Activated CD4-positive, CD25-positive, alpha-beta regulatory T cell treated with anti-CD3 and anti-CD28 coated beads, Interleukin-2, amount 50 U/mL, for 72 hours (primary cell): ENCODE measurements around the gene VWA2.

ENCODE experiments used
- DNase-seq: peaks from one replicate; pipeline ENCODE4 v3.0.0; 2021

VWA2 gene

GRCh38 chr10:114278140-114278883 lies 39.3 kb downstream of the VWA2 start:
- DNase-seq, result no peak

GRCh38 chr10:114278884-114279191 lies 39.8 kb downstream of the VWA2 start:
- no peak for DNase-seq

GRCh38 chr10:114279289-114279688 lies 40.2 kb downstream of the VWA2 start:
- DNase-seq, result no peak

GRCh38 chr10:114279901-114280644 lies 41.0 kb downstream of the VWA2 start:
- no peak for DNase-seq

- no peak for DNase-seq
Measured at GRCh38 chr10:114281006-114281405, 42.0 kb downstream of the VWA2 start.

GRCh38 chr10:114281461-114281860 lies 42.4 kb downstream of the VWA2 start:
- no peak for DNase-seq

GRCh38 chr10:114282526-114282925 lies 43.5 kb downstream of the VWA2 start:
- DNase-seq, result no peak

GRCh38 chr10:114283091-114283490 lies 44.0 kb downstream of the VWA2 start:
- DNase-seq, result no peak

- DNase-seq, result no peak
Measured at GRCh38 chr10:114283535-114284234, 44.6 kb downstream of the VWA2 start.

GRCh38 chr10:114284346-114285071 lies 45.5 kb downstream of the VWA2 start:
- DNase-seq, result no peak

GRCh38 chr10:114285961-114286441 lies 46.9 kb downstream of the VWA2 start:
- DNase-seq, result no peak

- DNase-seq, result no peak
Measured at GRCh38 chr10:114286921-114287320, 47.9 kb downstream of the VWA2 start.

- no peak for DNase-seq
Measured at GRCh38 chr10:114288424-114289095, 49.5 kb downstream of the VWA2 start.

- DNase-seq, result no peak
Measured at GRCh38 chr10:114289096-114289436, 50.0 kb downstream of the VWA2 start.

- DNase-seq, result no peak
Measured at GRCh38 chr10:114290038-114290437, 51.0 kb downstream of the VWA2 start.

- no peak for DNase-seq
Measured at GRCh38 chr10:114291076-114291475, 52.0 kb downstream of the VWA2 start.

GRCh38 chr10:114291516-114291915 lies 52.5 kb downstream of the VWA2 start:
- DNase-seq, result no peak

GRCh38 chr10:114293075-114293474 lies 54.0 kb downstream of the VWA2 start:
- DNase-seq, result no peak

GRCh38 chr10:114294549-114294948 lies 55.5 kb downstream of the VWA2 start:
- DNase-seq, result no peak

GRCh38 chr10:114295393-114295792 lies 56.3 kb downstream of the VWA2 start:
- DNase-seq, result no peak

GRCh38 chr10:114297136-114297705 lies 58.2 kb downstream of the VWA2 start:
- no peak for DNase-seq

GRCh38 chr10:114300036-114300645 lies 61.1 kb downstream of the VWA2 start:
- DNase-seq, result no peak
